RKO (cell line): Measurements from ENCODE around the gene XYLT1.
A peak's percentile ranks its signal among the peaks of the same experiment; 100 is the strongest.
"Not testable (repeated sequence)": the region's sequence is repeated elsewhere in the genome, so short reads cannot be mapped to it uniquely, and the experiment has no call there.

ENCODE experiments used
- DNase-seq: peaks from one replicate; pipeline ENCODE4 v3.0.0-alpha.2; 2016; ENCODE audit warnings: low spot score

Gene XYLT1, protein sequence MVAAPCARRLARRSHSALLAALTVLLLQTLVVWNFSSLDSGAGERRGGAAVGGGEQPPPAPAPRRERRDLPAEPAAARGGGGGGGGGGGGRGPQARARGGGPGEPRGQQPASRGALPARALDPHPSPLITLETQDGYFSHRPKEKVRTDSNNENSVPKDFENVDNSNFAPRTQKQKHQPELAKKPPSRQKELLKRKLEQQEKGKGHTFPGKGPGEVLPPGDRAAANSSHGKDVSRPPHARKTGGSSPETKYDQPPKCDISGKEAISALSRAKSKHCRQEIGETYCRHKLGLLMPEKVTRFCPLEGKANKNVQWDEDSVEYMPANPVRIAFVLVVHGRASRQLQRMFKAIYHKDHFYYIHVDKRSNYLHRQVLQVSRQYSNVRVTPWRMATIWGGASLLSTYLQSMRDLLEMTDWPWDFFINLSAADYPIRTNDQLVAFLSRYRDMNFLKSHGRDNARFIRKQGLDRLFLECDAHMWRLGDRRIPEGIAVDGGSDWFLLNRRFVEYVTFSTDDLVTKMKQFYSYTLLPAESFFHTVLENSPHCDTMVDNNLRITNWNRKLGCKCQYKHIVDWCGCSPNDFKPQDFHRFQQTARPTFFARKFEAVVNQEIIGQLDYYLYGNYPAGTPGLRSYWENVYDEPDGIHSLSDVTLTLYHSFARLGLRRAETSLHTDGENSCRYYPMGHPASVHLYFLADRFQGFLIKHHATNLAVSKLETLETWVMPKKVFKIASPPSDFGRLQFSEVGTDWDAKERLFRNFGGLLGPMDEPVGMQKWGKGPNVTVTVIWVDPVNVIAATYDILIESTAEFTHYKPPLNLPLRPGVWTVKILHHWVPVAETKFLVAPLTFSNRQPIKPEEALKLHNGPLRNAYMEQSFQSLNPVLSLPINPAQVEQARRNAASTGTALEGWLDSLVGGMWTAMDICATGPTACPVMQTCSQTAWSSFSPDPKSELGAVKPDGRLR

GRCh38 chr16:17470908-17471718 lies at the start of gene XYLT1:
XYLT1 (minus strand) TSS chr16:17470960; CDS start chr16:17470796, 164 bp downstream.
- DNase-seq = peak; percentile 91

DNA sequence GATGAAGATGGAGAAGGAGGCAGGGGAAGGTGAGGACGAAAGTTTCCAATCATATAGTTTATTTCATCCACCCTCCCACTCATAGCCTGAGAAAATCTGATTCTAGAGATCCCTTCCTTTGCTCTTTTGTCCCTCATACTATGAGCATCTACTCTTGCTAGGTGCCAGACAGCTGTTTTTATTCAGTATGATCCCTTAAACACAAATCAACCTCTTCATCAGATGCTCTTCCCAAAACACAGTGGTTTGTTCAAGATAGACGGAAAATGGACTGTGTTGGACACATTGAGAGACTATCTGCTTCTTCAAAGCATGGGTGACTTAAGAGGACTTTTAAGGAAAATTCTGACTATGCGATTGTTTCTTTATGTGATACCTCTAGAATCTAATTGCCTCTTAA lies 49.4 kb upstream of the XYLT1 start:
- no peak for DNase-seq

- no peak for DNase-seq
Observed at GRCh38 chr16:17519101-17519955, 48.6 kb upstream of the XYLT1 start.

- DNase-seq = no peak
Observed at GRCh38 chr16:17518441-17518840, 47.7 kb upstream of the XYLT1 start.

GRCh38 chr16:17515421-17516210 lies 44.9 kb upstream of the XYLT1 start:
- DNase-seq = no peak

DNA sequence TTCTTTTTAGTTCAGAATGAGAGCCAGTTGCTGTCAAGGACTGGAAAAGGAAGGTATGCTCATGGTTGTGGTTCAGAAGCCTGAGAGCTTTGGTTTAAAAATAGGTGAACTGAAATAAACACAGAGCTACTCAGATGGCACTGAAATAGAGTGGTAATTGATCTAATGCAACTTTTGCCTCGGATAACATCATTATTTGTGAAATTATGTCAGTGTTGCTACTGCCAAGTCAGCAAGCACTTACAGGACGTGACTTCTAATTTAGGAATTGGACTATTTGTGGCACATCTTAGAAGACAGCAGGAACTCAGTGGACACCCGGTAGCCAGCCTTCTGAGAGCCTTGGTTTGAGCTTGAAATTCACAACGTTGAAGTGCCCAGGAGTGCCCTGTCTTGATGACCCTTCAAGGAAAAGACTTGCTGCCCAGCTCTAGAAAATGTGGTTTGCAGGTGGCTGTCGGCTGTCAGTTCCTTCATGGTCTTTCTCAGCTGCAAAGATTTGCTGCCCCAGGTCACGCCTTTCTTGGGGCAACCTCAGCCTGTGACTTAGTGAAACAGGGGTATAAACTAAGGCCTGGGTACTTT lies 42.0 kb upstream of the XYLT1 start:
- no peak for DNase-seq

GRCh38 chr16:17511340-17511739 lies 40.6 kb upstream of the XYLT1 start:
- no peak for DNase-seq

DNA sequence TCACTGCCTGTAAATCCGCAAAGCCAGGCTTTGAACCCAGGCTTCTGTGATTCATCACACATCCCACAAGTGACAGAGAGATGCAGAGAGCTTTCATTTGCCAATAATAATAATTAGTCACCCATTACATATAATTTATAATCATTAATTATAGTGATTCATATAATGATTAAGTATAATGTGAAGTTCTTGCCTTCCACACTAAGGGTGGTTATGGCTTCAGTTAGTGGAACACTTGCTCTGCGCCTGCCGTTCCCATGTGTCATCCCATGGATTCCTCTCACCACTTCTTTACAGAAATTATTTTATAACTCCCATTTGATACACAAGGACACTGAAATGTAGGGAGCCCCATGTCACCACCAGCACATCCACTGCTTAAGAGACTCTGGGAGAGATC lies 39.8 kb upstream of the XYLT1 start:
- DNase-seq = no peak

GRCh38 chr16:17509194-17509593 lies 38.4 kb upstream of the XYLT1 start:
- no peak for DNase-seq

DNA sequence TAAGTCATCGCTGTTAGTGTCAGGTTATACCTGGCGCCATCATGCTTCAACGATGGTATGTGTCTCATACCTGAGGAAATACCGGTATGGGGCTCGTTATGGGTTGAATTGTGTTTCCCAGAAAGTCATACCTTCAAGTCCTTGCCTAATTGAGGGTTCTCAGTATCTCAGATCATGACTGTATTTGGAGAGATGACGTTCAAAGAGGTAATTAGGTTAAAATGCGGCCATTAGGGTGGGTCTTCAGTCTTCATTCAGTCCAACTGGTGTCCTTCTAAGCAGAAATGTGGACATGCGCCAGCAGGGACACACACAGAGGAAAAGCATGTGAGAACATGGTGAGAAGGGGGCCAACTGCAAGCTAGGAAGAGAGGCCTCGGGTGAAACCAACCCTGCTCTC lies 37.5 kb upstream of the XYLT1 start:
- DNase-seq = no peak

GRCh38 chr16:17507516-17507915 lies 36.8 kb upstream of the XYLT1 start:
- DNase-seq = not testable (repeated sequence)

DNA sequence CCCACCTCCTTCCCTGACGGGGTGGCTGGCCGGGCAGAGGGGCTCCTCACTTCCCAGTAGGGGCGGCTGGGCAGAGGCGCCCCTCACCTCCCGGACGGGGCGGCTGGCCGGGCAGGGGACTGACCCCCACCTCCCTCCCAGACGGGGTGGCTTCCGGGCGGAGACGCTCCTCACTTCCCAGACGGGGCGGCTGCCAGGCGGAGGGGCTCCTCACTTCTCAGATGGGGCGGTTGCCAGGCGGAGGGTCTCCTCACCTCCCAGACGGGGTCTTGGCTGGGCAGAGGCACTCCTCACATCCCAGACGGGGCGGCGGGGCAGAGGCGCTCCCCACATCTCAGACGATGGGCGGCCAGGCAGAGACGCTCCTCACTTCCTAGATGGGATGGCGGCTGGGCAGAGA lies 35.1 kb upstream of the XYLT1 start:
- not testable (repeated sequence) for DNase-seq

GRCh38 chr16:17504050-17504449 lies 33.3 kb upstream of the XYLT1 start:
- DNase-seq = no peak

DNA sequence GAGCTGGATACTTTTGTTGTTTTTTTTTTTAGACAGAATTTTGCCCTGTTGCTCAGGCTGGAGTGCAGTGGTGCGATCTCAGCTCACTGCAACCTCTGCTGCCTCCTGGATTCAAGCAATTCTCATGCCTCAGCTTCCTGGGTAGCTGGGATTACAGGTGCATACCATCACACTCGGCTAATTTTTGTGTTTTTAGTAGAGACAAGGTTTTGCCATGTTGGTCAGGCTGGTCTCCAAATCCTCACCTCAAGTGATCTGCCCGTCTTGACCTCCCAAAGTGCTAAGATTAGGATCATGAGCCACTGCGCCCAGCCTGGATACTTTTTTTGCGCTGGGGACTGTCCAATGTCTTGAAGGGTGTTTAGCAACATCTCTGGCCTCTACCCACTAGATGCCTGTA lies 32.6 kb upstream of the XYLT1 start:
- DNase-seq = no peak

DNA sequence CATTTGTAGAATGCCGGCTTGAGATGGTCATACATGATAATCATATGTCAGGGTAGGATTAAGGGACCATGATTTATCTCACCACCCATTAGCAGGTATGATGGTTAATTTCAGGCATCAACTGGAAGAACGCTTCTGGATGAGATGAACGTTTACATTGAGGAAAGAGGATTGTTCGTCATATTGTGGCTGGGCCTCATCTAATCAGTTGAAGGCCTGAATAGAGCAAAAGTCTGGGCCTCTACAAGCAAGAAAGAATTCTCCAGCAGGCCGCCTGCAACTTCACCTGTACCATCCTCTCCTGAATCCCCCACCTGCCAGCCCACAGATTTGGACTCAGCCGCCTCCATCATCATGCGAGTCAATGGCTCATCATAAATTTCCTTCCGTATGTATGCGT lies 30.6 kb upstream of the XYLT1 start:
- no peak for DNase-seq

GRCh38 chr16:17499223-17499902 lies 28.6 kb upstream of the XYLT1 start:
- DNase-seq = no peak

DNA sequence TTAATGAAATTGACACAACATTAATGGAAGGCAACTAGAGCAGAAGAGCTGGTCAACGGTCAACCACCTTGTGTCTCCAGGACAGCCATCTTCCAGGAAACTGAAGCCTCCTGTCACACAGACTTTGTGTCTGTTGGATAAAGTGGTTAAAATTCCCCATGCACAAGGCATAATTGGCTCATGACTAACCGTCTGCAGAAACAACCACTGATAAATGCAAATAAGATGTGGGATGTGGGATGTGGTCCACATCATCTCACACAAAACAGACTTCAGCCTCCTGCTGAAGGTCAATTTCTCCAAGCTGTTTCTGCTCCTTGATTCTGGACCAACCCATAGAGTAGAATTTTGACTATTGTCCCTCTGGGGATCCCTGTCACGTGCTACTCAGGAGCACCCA lies 26.9 kb upstream of the XYLT1 start:
- DNase-seq = no peak

DNA sequence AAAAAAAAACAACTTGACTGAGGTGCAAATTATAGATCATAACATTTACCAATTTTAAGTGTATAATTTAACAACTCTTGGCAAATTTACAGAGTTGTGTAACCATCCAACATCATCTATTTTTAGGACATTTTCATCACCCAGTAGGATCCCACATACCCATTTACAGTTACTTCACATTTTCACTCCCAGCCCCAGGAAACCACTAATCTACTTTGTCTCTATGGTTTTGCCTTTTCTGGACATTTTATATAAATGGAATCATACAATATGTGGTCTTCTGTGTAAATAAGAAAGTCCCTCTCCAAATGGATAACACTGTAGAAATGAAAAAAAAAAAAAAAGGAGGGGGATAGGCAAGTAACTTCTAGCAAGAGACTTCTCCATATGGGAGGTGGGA lies 26.1 kb upstream of the XYLT1 start:
- no peak for DNase-seq

DNA sequence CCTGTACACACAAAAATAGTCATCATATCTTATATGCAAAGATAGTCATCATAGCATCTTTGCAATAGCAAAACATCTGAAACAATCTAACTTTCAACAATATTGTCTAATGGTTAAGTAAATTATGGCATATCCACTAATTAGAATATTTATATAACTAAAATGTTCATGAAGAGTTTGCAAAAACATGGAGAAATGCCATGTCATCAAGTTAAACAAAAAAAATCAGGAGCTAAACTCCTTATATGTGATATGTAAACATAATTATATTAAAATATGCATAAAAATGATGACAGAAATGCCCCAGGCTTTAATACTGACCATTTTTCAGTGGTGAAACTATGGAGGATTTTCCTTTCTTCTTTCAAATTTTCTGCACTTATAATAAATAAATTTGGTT lies 22.3 kb upstream of the XYLT1 start:
- no peak for DNase-seq
